Anterior cingulate cortex (tissue), 58 donors: ENCODE results near the gene CAMK2A.

Experiments used
- DNase-seq, 58 donors: peaks; one replicate each; lab custom pipeline; 2025; lab: John Stamatoyannopoulos, UW

CAMK2A gene

DNA sequence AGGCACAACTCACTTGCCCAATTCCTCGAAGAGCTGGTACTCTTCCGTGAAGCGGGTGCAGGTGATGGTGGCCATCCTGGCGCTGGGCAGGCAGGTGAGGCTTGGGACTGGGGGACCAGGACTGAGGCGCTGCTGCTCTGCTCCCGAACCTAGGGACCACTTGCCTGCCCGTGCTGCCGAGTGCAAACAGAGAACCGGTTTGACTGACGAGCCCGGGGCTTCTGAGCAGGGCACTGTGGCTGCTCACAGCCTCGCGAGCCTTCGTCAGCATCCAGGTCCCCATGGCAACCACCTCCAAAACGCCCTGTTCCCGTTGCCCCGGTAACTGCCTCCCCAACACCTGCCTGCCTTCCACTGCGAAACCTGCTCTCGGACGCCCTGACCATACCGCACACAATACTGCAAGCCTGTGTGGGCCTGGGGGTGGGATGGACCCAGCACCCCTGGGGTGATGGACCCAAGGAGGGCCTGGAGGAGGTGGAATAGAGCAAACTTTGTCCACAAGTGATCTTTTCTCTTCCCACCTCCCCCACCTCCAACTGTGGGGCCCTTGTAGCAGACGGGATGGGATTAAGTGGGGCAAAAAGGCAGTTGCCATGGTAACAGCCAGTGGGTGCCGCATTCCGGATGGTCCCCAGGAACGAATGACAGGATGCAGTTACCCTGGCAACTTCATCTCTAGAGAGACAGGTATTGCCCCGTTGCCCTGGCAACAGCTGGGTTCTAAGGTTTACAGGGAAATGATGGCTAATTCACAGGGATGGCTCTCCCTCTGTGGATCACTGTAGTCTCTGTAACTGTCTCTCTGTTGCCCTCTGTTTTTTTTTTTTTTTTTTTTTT is at the start of gene CAMK2A:
Gene CAMK2A (minus strand): TSS at position 223 of the 840 bp plus-strand sequence. CDS start 148 bp downstream, at position 75.
- DNase-seq: peak in 50 of 58 donors; percentile 32 to 93 (median 75)

DNA sequence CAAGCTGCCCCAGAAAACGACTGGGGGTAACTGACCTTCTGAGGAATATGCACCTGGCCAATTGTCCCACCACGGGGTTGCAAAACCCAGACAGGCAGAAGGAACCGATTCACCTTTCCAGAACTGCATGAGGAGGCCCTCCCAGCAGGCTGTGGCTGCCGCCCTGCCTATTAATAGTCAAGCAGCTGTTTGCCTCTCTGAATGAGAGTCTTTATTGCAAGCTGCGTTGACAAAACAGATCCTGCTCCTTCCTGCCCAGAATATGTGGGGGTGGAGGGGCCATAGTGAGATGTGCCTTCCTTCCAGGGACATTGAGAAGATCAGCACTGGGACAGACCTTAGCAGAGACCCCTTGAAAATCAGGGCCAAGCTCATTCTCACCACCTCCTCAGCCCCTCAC is 49.6 kb upstream of the CAMK2A start:
- DNase-seq: peak in 48 of 58 donors; percentile 12 to 83 (median 44)

DNA sequence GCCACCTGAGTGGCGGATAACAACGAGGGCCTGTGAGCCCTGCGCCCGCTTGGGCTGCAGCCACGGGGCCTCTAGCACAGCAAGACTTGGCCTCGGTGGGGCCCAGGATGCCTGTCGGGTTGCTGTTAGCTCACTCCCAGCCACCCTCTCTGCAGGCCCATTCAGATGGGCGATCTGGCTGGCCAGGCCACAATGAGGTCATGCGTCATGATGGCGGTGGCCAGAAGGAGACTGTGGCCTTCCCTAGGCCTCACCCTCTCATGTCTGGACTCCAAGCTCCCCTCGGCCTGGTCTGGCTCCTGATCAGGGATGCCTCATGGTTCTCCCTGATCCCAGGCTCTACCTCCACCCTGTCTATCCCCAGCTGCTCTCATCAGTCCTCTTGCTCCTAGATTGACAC is 49.0 kb upstream of the CAMK2A start:
- peak in 15 of 58 donors; percentile 19 to 55 (median 34) for DNase-seq

DNA sequence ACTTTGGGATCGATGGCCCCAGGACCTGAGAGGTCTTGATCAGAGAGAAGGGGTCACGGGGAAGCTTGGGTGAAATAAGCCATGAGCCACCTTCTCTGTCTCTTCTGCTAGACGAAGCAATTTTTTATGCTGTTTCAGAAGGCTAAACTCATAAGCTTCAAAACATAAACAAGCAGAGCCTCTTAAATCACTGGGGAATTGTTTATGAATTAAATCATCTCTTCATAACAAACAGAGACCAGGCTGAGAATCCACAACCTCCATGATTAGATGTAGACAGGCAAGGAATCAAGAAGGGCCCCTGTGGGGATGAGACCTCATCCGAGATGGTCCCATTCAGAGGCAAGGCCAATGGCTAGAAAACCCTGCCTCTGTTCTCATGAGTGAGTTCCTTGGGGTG is 46.2 kb upstream of the CAMK2A start:
- DNase-seq: no peak

DNA sequence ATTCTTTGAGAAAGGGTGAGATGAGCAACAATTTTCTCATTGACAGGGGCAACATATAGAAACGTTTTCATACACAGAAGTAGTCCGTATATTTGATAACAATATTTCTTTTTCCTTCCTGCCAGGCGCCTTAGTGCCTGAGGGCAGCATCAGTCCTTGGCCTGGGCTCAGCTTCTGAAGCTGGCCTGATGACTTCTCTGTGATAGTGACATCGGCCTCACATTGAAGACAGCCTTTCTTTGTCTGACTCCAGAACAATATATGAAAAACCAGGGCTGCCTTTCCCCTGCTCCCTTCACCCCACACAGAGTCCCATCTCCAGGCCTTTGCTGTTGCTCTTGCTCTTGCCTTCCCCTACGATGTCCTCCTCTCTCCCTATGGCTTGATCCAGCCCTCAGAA is 43.8 kb upstream of the CAMK2A start:
- peak in 20 of 58 donors; percentile 11 to 76 (median 38) for DNase-seq

DNA sequence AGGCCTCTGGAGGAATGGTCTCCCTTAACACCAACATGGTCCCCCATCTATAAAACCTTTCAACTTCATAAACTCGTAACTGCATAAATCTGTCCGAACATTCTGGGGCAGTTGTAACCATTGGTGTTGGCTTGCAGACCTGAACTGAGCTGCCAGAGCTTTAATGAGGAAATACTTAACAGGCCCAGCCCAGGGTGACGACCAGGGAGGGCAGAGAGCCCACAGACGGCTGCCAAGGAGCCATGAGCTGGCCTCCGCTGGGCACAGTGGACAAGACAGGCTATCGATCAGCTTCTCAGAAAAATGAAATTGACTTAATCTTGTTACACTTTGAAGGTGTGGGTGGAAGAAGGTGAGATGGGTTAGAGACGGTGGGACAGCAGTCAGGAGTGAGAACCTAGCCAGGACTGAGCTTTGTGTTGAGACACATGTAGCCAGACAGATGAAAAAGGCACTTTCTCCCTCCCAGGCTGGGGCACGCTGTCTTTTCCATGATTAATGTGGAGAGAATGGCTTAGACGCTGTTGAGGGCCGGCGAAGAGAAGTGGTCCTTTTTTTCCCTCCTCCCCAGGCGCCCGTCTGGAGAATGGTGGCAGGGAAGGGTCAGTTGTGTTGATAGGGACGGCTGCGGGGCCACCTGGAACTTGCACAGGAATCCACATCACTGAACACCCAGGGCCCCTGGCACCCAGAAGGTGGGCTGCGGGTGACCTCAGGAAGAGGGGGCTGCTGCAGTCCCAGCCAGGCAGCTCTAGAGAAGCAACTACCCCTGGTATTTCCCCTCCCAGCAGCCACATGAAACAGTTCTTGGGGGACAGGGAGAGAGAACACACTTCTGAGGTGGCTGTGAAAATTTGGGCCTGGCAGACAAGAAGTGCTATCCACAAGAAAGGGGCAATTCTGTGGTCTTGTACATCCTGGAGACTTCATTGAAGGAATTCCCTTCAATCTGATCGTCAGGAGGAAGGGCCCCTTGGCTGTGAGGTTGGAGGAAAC is 40.6 kb upstream of the CAMK2A start:
- peak in 9 of 58 donors; percentile 8 to 46 (median 24) for DNase-seq

DNA sequence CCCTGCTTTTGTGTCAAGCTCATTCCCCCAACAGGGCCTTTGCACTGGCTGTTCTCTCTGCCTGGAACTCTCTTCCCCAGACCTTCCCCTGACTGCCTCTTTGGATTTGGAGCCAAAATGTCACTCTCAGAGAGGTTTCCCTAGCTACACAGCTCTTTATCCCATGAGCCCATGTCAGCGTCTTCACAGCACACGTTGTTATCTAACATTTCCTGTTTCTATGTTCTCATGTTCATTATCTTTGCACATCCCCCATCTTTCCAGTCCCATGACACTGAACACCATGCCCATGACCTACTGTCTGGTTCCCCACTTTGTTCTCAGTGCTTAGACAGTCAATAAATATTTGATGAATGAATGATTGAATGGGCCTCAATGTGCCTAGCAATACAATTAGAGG is 39.5 kb upstream of the CAMK2A start:
- DNase-seq: no peak

DNA sequence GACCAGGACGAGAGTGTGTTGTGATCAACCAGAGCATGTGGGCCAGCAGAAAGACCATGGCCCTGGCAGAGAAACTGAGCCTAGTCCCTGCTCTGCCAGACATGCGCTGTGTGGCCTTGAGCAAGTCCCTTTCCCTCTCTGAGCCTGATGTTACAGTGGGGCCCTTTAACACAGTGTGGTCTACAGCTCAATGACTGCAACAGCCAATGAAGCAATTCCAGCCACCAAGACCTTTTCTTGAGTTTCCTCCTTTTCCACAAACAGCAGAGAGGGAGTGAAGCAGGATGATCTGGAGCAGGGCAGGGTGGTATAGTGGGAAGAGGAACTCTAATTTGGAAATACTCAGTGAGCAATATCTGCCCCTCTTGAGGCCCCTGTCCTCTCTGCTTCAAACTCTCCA is 38.9 kb upstream of the CAMK2A start:
- DNase-seq: no peak

DNA sequence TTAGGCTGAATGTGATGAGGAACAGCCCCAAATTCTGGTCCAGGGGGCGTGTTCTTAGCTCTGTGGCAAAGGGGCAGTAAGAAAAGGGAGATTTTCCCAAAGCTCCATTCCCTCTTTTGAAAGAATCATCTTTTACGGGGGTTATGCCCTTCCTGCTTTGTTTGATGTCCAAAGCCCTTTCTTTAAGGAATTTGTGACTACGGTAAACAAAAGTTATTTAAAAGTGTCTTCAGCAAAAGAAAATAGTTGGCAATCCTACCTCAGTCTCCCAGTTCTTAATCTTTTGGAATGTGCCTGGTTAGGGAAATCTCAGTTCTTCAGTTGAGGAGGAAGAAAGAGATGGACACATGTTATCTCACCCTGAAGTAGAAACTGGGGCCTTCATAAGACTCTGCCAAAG is 37.6 kb upstream of the CAMK2A start:
- DNase-seq: no peak

DNA sequence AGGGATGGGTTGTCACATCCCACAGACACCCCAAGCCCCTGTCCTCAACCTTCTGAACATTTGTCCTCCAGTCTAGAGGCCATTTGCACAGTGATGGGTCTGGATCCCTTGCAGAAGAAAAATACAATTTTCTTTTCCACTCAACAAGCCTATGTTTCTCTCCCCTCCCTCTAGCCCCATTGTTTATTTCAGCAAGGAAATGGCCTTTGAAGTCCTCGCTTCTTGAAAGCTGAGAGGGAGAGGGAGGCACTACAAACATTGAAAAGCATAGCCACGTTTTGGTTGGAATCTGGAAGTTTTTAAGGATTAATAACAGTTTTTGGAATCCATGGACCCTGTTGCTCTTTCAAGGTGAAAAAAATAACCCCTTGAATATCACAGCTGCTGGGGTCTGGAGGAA is 37.1 kb upstream of the CAMK2A start:
- no peak for DNase-seq

DNA sequence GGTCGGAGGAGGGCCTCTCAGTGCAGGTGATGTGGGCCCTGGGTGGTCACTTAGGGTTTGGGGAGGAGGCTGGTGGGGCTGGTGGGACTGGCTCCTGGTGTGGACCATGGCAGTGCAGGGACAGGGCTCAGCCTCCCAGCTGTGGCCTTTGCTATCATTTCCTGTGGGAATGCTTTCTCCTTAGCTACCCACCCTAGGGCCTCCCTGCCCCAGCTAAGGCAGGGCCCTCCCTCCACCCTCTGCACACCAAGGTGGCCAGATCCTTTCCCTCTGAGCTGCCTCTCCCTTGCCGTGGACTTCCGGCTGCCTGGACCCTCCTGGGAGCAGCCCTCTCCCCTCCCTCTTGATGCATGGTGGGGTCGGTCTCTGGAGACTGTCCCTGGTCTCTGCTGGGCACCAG is 35.9 kb upstream of the CAMK2A start:
- no peak for DNase-seq

DNA sequence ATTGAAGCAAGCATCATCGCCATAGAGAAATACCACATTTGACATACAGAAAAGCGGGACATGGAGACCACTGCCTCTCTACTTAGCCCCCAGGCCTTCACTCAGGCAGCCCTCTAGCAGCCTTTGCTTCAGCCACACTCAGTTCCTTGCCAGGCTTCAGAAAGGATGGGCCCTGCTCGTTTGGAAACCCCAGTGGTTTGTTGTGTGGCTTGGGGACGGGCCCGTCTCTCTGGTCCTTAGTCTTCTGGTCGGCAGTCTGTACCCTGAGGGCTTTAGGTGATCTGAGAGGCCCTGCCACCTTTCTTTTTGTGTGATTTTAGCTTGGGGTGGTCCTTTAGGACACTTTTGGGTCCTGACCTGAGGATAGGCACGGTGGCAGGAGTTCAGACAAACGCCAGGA is 34.2 kb upstream of the CAMK2A start:
- no peak for DNase-seq

DNA sequence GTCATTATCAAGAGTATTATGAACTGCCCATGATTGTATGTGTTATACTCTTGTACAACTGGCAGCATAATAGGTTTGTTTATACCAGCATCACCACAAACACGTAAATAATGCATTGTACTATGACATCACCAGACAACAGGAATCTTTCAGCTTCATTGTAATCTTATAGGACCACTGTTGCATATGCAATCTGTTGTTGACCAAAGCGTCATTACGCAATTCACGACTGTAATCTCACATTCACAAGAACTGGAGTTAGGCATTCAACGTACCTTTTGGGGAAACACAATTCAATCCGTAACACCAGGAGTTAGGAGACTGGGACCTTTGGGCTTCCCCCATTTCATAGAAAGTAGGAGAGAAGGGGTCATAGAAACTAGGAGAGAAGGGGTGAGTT is 33.5 kb upstream of the CAMK2A start:
- no peak for DNase-seq

DNA sequence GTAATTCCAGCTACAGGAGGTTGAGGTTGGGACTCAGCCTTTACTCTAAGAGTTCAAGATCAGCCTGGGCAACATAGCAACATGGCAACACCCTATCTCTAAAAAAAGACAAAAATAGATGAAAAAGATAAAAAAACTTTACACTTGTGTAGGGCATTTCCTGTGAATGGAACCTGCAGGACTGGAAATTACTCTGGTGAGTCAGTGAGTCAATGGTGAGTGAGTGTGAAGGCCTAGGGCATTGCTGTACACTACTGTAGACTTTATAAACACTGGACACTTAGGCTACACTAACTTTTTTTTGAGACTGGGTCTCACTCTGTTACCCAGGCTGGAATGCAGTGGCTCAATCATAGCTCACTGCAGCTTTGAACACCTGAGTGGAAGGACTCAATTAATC is 32.6 kb upstream of the CAMK2A start:
- no peak for DNase-seq

DNA sequence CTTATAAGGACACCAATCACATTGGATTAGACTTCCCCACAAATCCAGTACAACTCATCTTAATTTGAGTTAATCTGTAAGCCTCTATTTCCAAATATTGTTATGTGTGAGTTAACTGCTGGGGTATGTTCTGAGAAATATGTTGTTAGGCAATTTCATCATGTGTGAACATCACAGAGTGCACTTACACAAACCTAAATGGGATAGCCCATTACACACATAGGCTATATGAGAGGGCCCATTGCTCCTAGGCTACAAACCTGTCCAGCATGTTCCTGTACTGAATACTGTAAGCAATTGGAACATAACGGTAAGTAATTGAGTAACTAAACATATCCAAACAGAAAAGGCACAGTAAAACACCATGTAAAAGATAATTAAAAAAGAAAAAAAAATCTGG is 32.2 kb upstream of the CAMK2A start:
- DNase-seq: no peak

DNA sequence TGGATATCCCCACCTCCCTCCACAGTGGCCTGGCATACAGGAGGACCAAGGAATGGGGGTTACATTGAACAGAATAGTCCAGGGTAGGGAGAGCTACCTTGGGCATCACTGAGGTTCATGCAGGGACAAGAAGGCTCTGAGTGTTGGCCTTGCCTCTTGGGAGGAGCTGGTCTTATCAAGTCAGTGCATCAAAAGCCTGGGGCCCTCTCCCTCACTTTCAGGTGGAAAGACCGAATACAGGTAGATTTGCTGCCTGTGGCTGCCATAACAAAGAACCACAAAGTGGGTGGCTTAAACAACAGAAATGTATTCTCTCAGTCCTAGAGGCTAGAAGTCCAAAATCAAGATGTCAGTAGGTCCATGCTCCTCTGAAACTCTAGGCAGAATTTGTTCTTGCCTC is 31.6 kb upstream of the CAMK2A start:
- no peak for DNase-seq

DNA sequence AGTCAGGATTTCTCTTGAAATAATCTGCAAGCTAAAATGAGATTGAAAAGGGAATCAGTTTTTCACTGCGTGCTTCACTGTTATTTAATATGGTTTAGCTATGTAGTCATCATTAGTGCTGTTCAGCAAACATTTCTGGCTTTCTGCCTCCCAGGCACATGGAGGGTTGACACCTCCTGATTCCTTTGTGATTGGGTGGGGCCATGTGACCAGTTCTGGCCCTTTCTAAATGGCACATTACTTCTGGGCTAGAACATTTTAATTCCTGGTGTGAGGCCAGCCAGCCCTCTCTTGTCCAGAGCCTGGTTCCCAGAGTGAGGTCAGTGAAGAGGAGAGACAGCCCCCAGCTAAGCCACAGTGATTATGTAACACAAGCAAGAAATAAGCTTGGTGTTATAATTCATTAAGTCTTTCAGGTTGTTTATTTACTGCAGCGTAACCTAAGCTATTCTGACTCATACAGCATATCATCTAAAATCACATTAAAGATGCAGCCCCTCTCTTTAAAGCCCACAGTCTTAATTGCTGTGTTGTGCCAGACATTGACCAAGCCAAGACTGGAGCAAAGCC is 30.6 kb upstream of the CAMK2A start:
- peak in 50 of 58 donors; percentile 14 to 90 (median 64) for DNase-seq

DNA sequence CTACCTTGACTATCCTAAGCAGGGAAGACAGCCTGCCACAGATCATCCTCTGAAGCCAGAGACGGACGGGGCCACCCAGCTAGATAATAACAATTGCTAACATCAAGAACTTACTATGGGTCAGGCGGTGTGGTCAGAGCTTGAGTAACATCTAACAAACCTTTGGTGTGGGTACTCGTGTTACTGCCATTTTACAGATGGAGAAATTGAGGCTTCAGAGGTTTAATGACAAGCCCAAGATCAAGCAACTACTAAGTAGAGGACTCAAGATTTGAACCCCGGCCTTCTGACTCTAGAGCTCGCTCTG is 29.9 kb upstream of the CAMK2A start:
- DNase-seq: no peak

DNA sequence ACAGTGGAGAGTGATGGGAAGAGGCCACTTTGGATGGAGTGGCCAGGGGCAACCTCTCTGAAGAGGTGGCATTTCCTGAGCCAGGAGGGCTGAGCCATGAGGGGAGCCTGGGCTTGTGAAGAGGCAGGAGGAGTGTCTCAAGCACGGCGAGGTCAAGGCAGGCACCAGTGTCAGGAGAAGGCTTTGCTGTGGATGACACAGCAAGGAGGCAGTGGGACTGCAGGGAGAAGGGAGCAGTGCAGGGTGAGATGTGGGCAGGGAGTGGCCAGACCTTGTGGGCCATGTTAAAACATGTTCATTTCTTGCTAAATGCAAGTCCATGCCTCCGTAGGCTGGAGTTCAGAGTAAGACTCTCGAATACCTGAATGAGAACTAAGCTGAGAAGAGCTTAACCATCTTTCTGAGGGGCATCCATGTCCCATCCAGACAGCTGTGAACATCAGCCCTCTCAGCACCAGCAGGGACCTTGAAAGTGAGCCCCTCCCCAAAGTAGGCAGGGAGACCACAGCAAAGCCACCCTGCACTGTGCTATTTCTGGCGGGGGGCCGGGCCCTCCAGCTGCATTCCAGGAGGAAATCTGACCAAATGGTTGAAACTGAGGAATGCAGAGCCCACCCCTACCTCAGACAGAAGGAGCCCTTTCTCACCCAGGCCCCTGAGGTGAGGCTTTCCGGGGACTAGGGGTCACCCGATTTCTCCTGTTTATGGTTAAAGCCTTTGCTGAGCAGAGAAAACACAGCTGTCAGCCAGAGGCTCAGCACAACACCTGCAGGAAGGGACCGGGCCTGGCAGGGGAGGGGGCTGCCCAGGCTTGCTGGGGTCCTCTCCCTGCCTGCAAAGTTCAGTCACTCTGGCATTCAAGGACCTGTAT is 29.3 kb upstream of the CAMK2A start:
- DNase-seq: no peak
